Right lung (tissue), 10 donors: ENCODE measurements around the gene TBCCD1. TPM values are rescaled to one million over a fixed set of nuclear protein-coding genes. Genes with fewer than 3 reads are reported as not detected.

ENCODE experiments used
- DNase-seq, 2 donors: peaks; one replicate each; pipeline ENCODE4 v3.0.0-alpha.2; 2013
- long read RNA-seq, 8 donors: transcript quantifications; one replicate each; lab custom pipeline, GENCODE V29; 2026
- polyA plus RNA-seq, 5 donors: library from polyadenylated mRNA; unstranded; fragments of 120-200 nt; gene quantifications; one replicate each; pipeline versions ENCODE4 v1.2.1 to v1.2.3, GENCODE V29; 2013; ENCODE audit warnings: inconsistent platforms in 1 of 5, low replicate concordance in 1 of 5; ENCODE audit not compliant: insufficient read length in 5 of 5, insufficient read depth in 1 of 5

TBCCD1 gene, protein sequence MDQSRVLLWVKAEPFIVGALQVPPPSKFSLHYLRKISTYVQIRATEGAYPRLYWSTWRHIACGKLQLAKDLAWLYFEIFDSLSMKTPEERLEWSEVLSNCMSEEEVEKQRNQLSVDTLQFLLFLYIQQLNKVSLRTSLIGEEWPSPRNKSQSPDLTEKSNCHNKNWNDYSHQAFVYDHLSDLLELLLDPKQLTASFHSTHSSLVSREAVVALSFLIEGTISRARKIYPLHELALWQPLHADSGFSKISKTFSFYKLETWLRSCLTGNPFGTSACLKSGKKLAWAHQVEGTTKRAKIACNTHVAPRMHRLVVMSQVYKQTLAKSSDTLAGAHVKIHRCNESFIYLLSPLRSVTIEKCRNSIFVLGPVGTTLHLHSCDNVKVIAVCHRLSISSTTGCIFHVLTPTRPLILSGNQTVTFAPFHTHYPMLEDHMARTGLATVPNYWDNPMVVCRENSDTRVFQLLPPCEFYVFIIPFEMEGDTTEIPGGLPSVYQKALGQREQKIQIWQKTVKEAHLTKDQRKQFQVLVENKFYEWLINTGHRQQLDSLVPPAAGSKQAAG
- 10 to 100 TPM; 16.7 to 22.1 (median 19.6) TPM for polyA plus RNA-seq
- long read RNA-seq, donor 1, partial matches to known transcripts = 0 of 1 reads
- long read RNA-seq, donor 1, other reads (novel, unspliced or antisense) = 0 of 1 reads
- long read RNA-seq, donor 2, partial matches to known transcripts = 0 of 3 reads
- long read RNA-seq, donor 2, other reads (novel, unspliced or antisense) = 0 of 3 reads
- long read RNA-seq, donor 3, partial matches to known transcripts = 0 of 3 reads
- long read RNA-seq, donor 3, other reads (novel, unspliced or antisense) = 0 of 3 reads
- long read RNA-seq, donor 4, partial matches to known transcripts = 18 of 20 reads
- long read RNA-seq, donor 4, other reads (novel, unspliced or antisense) = 0 of 20 reads
- long read RNA-seq, donor 5, partial matches to known transcripts = 34 of 37 reads
- long read RNA-seq, donor 5, other reads (novel, unspliced or antisense) = 0 of 37 reads
- long read RNA-seq, donor 6, partial matches to known transcripts = 0 of 2 reads
- long read RNA-seq, donor 6, other reads (novel, unspliced or antisense) = 0 of 2 reads
- long read RNA-seq, donor 7, partial matches to known transcripts = 0 of 4 reads
- long read RNA-seq, donor 7, other reads (novel, unspliced or antisense) = 0 of 4 reads
- long read RNA-seq, donor 8, partial matches to known transcripts = 12 of 13 reads
- long read RNA-seq, donor 8, other reads (novel, unspliced or antisense) = 0 of 13 reads

DNA sequence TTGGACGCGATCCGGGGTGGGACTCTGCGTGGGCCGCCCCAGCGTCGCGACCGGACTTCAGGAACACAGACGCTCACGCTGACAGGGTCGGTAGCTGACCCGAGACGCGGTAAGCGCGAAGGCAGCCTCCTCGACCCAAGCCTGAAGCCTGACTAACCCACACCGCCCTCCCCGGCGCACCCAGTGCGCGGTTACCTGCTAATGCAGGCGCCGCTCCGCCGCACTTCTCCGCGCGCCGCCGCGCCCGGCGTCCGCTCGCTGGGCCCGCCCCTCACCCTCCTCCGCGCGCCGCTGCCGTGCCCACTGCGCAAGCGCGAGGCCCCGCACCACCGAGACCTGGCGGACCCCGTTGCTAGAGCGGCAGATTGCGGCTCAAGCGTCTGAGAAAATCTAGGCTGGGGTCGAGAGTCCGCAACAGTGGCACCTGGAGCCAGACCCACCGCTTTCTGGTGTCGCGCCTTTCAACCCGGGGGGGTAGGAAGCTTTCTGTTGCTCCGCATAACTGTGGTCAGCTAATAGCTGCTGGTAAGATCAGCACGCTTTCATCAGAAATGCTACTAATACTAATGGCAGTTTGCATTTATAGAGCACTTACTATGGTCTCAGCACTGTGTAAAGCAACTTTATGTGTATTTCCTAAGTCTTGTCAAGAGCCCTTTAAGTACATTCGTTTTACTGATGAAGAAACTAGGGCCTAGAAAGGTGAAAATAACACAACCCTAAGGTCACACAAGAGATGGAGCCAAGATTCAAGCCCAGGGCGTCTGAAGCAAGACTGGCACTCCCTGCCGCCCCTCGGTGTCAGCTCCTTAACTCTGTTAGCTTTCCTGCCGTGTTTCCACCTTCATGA lies at the start of gene TBCCD1:
Gene TBCCD1, minus strand, starts transcription at position 268 of the 850 bp plus-strand sequence. CDS start 3,010 bp downstream, outside the sequence.
- DNase-seq = peak; percentile 92

- DNase-seq = no peak
These were observed 49.1 kb upstream of the TBCCD1 start for GRCh38 chr3:186616299-186616617.

DNA sequence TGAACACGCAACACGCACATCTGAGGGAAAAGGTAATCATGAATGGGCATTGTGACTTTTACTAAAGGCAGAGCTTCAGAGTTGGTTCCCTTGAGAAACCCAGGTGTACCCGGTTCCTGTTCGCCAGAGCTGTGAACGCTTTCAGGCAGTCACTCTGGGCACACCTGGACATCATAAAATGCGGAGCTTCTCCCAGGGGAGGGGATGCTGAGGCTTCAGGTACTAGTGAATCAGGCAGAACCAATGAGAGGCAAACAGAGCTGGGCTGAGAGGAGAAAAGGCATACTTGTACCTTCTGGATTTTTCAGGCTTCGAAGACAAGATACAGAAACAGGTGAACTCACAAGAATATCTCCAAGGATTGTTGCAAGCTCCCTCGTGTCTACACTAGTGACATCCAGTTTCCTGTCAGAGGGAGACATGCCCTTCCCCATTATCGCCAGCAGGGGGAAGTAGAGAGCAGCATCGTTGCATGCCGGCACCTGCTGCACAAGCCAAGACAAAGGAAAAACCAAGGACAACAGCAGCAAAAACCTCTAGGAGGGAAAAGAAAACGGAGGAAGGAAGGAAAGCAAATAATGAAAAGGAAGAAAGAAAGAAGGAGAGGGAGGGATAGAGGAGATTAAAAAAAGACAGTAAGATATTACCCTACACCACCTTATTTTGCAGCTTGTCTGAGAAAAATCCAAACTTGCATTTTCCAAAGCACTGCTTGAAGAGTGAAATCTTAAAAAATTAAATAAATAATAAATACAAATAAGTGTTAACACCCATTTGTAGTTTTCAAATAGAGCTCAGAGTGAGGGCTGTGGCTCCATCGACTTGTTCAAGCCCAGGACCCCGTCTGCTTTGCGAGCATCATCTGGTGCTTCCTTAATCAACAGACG lies 47.7 kb upstream of the TBCCD1 start:
- peak; percentile 50 to 66 for DNase-seq

GRCh38 chr3:186614266-186614596 lies 47.1 kb upstream of the TBCCD1 start:
- no peak for DNase-seq

DNA sequence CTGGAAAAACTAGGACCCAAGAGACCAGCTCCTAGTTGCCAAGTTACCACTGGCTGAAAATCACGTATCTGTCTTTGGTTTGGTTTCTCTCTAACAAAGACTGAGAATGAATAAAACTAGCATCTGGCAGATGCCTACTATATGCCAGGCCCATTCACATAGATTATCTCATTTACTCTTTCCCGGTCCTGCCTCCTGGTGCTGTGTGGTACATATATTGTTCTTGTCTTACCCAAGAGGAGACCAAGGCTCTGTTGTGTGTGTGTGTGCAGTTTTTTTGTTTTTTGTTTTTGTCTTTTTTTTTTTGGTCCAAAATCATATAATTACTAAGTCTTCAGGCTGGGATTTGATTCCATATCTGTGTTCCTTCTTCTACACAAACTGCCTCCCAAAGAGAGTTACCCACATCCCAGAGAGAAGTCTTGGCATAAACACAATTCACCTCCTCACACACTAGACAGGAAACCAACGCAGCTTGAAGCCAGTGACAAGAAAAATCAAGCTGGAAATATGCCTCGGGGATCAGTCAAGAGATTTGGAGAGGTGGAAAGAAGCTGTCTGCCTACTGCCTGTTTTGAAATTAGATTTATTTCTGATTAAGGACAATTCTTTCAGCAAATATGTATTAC lies 46.6 kb upstream of the TBCCD1 start:
- DNase-seq = no peak

- no peak for DNase-seq
These were observed 45.8 kb upstream of the TBCCD1 start, which contains the start of gene AHSG for GRCh38 chr3:186612721-186613636. Gene AHSG, plus strand, starts transcription at chr3:186613060. Its CDS starts 82 bp downstream, at chr3:186613142.

GRCh38 chr3:186612065-186612464 lies 44.9 kb upstream of the TBCCD1 start:
- DNase-seq = no peak

- DNase-seq = no peak
These were observed 42.2 kb upstream of the TBCCD1 start for GRCh38 chr3:186609247-186609868.

- no peak for DNase-seq
These were observed 41.6 kb upstream of the TBCCD1 start for GRCh38 chr3:186608624-186609215.

DNA sequence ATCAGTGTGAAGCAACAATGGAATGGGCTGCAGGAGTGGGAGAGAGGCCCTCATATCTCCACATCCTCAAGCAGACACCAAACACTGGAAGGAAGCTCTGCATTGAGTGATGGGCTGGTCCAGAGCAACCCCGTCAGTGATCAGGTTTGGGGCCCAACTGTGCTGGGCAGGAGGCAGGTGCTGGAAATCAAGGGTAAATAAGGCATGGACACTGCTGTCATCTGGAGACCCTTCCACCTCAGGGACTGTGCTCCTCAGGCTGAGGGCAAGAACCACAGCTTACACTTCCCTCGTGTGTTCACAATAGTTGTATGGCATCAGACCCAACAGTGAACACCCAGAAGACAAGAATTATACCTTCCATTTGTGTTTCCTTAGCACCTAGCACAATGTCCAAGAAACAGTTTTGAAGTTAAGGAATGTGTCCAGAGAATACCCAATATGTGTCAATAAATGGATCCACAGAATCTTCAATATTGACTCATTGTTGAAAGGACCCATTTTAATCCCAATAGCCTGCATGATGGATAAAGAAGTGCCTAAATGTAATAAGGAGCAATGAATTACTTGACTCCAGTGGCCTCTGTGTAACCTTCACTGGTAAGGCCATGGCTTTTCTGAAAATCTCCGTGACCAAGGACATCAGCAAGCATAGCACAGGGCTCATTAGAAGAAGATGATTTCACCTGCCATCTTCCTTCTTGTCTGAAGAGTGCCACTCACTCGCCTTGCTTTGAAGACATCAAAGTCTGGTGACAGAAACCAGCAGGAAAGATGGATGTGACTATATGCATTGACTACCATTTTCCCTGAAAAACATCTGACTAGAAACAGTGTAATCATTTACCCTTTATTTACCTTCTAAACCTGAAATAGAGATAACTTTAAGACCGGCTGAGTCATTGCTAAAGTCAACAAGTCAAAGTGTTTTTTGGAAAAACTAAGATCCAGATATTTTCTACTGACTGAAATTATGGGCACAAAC lies 38.7 kb upstream of the TBCCD1 start:
- no peak for DNase-seq

- DNase-seq = no peak
These were observed 37.9 kb upstream of the TBCCD1 start for GRCh38 chr3:186605078-186605477.

DNA sequence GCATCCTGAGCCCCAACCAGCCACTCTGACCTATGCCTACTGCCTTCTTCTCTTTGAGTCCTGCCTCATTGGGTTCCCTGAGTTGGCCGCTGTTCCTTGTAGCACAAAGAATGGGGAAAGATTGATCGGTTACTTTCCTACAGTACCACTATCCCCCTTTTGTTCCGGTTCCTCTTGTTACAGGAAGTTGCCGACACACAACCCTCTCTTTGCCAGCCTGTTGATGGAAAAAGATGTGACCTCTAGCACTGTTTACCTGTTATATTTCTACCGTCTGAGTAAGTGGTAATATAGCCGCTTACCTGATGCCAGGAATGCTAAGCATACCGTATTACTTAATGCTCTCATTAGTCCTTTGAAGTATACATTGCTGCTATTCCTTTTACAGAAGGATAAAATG lies 36.0 kb upstream of the TBCCD1 start:
- DNase-seq = no peak

DNA sequence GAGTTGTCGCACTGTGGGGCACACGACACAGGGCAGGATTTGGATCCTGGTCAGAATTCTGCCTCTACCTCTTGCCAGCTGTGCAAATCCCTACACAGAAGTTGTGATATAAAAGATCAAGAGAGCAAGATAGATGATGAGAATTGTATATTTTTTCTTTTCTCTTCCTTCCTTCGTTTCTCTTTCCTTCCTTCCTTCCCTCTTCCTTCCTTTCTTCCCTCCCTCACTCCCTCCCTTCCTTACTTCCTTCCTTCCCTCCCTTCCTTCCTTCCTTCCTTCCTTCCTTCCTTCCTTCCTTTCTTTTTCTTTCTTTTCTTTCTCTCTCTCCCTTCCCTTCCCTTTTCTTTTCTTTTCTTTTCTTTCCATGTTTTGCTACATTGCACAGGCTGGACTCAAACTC lies 33.8 kb upstream of the TBCCD1 start:
- no peak for DNase-seq

DNA sequence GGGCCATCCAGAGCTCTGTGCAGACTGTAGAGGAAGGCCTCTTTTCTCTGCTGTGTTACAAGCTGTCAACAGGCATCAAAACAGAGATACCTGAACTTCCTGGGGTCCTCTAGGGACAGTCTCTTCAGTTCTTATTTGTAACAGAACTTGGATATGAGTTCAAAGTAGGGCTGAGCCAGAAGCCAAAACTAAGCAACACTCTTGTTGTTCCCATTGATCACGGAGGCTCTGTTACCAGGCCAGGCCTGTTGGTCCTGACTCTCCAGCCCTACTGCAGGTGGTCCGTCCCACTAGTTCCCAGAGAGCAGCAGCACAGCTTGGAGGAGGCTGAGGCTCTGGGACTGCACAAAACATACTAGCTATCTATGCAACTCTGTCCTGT lies 32.6 kb upstream of the TBCCD1 start:
- DNase-seq = no peak

DNA sequence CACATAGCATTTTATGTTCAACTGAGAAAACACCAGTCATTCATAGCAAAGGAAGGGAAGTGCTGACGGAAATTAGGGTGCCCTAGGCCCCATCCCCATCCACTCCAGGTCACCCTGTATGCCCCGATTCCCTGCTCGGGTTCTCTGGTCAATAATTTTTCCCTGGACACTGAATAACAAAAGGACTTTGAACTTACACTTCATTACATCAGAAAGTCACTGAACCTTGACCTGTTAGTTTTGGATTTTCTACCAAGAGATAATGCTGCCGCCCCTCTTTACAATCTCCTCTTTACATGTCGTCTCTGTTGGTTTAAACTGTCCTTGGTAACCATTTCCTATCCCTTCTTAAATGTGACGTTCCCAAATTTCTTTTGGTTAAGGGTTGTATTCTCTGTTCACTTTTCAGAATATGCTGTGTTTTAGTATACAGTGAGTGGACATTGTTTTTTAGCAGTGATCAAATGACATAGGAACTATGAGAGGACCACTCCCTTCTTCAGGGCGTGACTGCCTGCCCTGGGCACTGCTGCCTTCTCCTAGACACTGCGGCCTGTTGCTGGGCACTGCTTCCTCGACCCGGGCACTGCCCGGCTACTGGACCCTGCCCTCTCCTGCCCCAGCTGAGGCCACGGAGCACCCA lies 32.1 kb upstream of the TBCCD1 start:
- no peak for DNase-seq

- no peak for DNase-seq
These were observed 31.6 kb upstream of the TBCCD1 start for GRCh38 chr3:186598794-186599141.
